Neural cell (in vitro differentiated cells): ENCODE data around the gene ACACA.

Source experiments
- CTCF ChIP-seq: fragments of 450-650 bp; IDR thresholded peaks from 2 replicates; pipeline ENCODE4 v1.5.1; 2014; ENCODE audit warnings: antibody characterized with exemption, mild to moderate bottlenecking, moderate library complexity; ENCODE audit not compliant: poor library complexity, severe bottlenecking
- EP300 ChIP-seq: fragments of 450-650 bp; conservative IDR thresholded peaks from 2 replicates; pipeline ENCODE4 v1.6.1; 2014; ENCODE audit warnings: antibody characterized with exemption, mild to moderate bottlenecking, moderate library complexity; ENCODE audit not compliant: poor library complexity, severe bottlenecking
- EZH2 ChIP-seq: fragments of 200-600, 300-800 bp; shearing (Covaris generic), sonication (generic); IDR thresholded peaks from 2 replicates; pipeline ENCODE4 v1.6.1; 2014; ENCODE audit warnings: antibody characterized with exemption, low read length, borderline replicate concordance, mild to moderate bottlenecking; ENCODE audit not compliant: insufficient read depth, poor library complexity, severe bottlenecking
- MXI1 ChIP-seq: fragments of 450-650 bp; conservative IDR thresholded peaks from 2 replicates; pipeline ENCODE4 v1.6.1; 2014; ENCODE audit warnings: antibody characterized with exemption, mild to moderate bottlenecking; ENCODE audit not compliant: poor library complexity, severe bottlenecking
- POLR2AphosphoS5 ChIP-seq: IDR thresholded peaks from 2 replicates; pipeline ENCODE4 v1.6.1; 2012
- RAD21 ChIP-seq: fragments of 450-650 bp; conservative IDR thresholded peaks from 2 replicates; pipeline ENCODE4 v1.6.1; 2014; ENCODE audit warnings: antibody characterized with exemption, mild to moderate bottlenecking, moderate library complexity
- REST ChIP-seq: IDR thresholded peaks from 2 replicates; pipeline ENCODE4 v1.6.1; 2012; ENCODE audit warnings: borderline replicate concordance
- SMC3 ChIP-seq: fragments of 450-650 bp; conservative IDR thresholded peaks from 2 replicates; pipeline ENCODE4 v1.6.1; 2014; ENCODE audit warnings: antibody characterized with exemption, mild to moderate bottlenecking, moderate library complexity; ENCODE audit not compliant: poor library complexity
- TAF1 ChIP-seq: IDR thresholded peaks from 2 replicates; pipeline ENCODE4 v1.6.1; 2012; ENCODE audit warnings: low read depth

GRCh38 chr17:37147301-37147812 lies 259.3 kb downstream of the ACACA start:
- no peak for TF ChIP-seq CTCF
- no peak for TF ChIP-seq TAF1
- no peak for TF ChIP-seq MXI1
- no peak for TF ChIP-seq REST
- no peak for TF ChIP-seq EZH2
- no peak for TF ChIP-seq RAD21
- TF ChIP-seq EP300: no peak
- no peak for TF ChIP-seq POLR2AphosphoS5
- no peak for TF ChIP-seq SMC3
